DOHH2 (cell line): ENCODE results near the gene GCH1.

ENCODE experiments used
- EZH2phosphoT487 ChIP-seq: fragments of 200-600 bp; sonication (generic); IDR thresholded peaks from 2 replicates; pipeline ENCODE4 v1.6.1; 2017; ENCODE audit warnings: borderline replicate concordance, mild to moderate bottlenecking, antibody characterized with exemption, low read length, moderate library complexity, mixed read lengths
- TF ChIP-seq, protein P1 (sequence below): fragments of 200-600 bp; sonication (generic); IDR thresholded peaks from one replicate; pipeline ENCODE4 v1.5.1; 2014; ENCODE audit warnings: antibody characterized with exemption, mild to moderate bottlenecking, low read depth, low read length; ENCODE audit not compliant: poor library complexity, severe bottlenecking

DNA sequence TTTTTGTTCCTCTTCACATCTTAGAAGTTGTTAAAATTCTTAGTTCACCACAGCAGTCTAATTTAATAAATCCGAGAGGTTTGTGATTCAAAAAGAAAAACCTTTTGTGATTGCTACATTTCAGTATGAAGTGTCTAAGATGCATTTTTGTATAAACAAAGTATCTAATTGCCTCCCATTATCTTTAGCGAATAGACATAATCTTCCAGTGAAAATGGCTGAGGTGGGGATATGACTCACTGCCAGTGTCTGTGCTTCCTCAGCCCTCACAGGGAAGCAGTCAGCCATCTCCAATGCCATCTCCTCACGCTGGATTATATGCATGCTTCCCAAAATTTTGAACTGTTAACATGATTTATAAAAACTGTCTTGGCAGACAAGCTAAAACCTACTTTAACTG is 7.6 kb downstream of the GCH1 start:
- TF ChIP-seq, protein P1, sequence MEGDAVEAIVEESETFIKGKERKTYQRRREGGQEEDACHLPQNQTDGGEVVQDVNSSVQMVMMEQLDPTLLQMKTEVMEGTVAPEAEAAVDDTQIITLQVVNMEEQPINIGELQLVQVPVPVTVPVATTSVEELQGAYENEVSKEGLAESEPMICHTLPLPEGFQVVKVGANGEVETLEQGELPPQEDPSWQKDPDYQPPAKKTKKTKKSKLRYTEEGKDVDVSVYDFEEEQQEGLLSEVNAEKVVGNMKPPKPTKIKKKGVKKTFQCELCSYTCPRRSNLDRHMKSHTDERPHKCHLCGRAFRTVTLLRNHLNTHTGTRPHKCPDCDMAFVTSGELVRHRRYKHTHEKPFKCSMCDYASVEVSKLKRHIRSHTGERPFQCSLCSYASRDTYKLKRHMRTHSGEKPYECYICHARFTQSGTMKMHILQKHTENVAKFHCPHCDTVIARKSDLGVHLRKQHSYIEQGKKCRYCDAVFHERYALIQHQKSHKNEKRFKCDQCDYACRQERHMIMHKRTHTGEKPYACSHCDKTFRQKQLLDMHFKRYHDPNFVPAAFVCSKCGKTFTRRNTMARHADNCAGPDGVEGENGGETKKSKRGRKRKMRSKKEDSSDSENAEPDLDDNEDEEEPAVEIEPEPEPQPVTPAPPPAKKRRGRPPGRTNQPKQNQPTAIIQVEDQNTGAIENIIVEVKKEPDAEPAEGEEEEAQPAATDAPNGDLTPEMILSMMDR: no peak
- TF ChIP-seq EZH2phosphoT487: no peak
